ENCODE data around the gene TPST1.
A peak's percentile ranks its signal among the peaks of the same experiment; 100 is the strongest.

The TPST1 gene

GRCh38 chr7:66238773-66239466 is 33.8 kb downstream of the TPST1 start:
- no peak for DNase-seq (ENCODE audit: low read depth)

GRCh38 chr7:66239467-66239856 is 34.3 kb downstream of the TPST1 start:
- no peak for DNase-seq (ENCODE audit: low read depth)

- DNase-seq (ENCODE audit: low read depth): no peak
These were observed 39.9 kb downstream of the TPST1 start for GRCh38 chr7:66245008-66245407.

GRCh38 chr7:66246554-66247171 is 41.5 kb downstream of the TPST1 start:
- DNase-seq (ENCODE audit: low read depth): no peak

GRCh38 chr7:66247380-66248078 is 42.4 kb downstream of the TPST1 start:
- DNase-seq (ENCODE audit: low read depth): no peak

- DNase-seq (ENCODE audit: low read depth): peak; percentile 31
These were observed 45.6 kb downstream of the TPST1 start for GRCh38 chr7:66250711-66251110.

GRCh38 chr7:66255534-66256100 is 50.5 kb downstream of the TPST1 start:
- DNase-seq (ENCODE audit: low read depth): peak; percentile 56

GRCh38 chr7:66256281-66256680 is 51.1 kb downstream of the TPST1 start:
- DNase-seq (ENCODE audit: low read depth): no peak

- no peak for DNase-seq (ENCODE audit: low read depth)
These were observed 52.3 kb downstream of the TPST1 start for GRCh38 chr7:66257481-66257880.

- DNase-seq (ENCODE audit: low read depth): peak; percentile 62
These were observed 53.3 kb downstream of the TPST1 start for GRCh38 chr7:66258409-66258808.

- DNase-seq (ENCODE audit: low read depth): no peak
These were observed 56.8 kb downstream of the TPST1 start for GRCh38 chr7:66261941-66262340.

- no peak for DNase-seq (ENCODE audit: low read depth)
These were observed 58.8 kb downstream of the TPST1 start for GRCh38 chr7:66263936-66264335.

- DNase-seq (ENCODE audit: low read depth): no peak
These were observed 60.4 kb downstream of the TPST1 start for GRCh38 chr7:66265566-66265965.

GRCh38 chr7:66267249-66267648 is 62.1 kb downstream of the TPST1 start:
- peak; percentile 95 for DNase-seq (ENCODE audit: low read depth)

GRCh38 chr7:66269978-66270377 is 64.8 kb downstream of the TPST1 start:
- DNase-seq (ENCODE audit: low read depth): no peak

GRCh38 chr7:66272321-66272720 is 67.2 kb downstream of the TPST1 start:
- DNase-seq (ENCODE audit: low read depth): no peak

- no peak for DNase-seq (ENCODE audit: low read depth)
These were observed 71.2 kb downstream of the TPST1 start for GRCh38 chr7:66276363-66276762.

- no peak for DNase-seq (ENCODE audit: low read depth)
These were observed 72.4 kb downstream of the TPST1 start for GRCh38 chr7:66277492-66277891.

GRCh38 chr7:66279912-66280311 is 74.8 kb downstream of the TPST1 start:
- DNase-seq (ENCODE audit: low read depth): no peak

GRCh38 chr7:66281678-66282590 is 76.8 kb downstream of the TPST1 start:
- peak; percentile 96 for DNase-seq (ENCODE audit: low read depth)

- no peak for DNase-seq (ENCODE audit: low read depth)
These were observed 77.4 kb downstream of the TPST1 start for GRCh38 chr7:66282591-66282935.

All from stromal cell of bone marrow (primary cell).